HTERT RPE-1 (cell line): ENCODE data around the gene LRP1-AS.

Experiments used
- in situ Hi-C: fragments of 300-500 bp; cut with MboI; formaldehyde crosslinking; loops from 4 replicates; pipeline ENCODE4 v1.14.3; 2020; ENCODE audit warnings: low sequenced_read_pairs

LRP1-AS gene

DNA sequence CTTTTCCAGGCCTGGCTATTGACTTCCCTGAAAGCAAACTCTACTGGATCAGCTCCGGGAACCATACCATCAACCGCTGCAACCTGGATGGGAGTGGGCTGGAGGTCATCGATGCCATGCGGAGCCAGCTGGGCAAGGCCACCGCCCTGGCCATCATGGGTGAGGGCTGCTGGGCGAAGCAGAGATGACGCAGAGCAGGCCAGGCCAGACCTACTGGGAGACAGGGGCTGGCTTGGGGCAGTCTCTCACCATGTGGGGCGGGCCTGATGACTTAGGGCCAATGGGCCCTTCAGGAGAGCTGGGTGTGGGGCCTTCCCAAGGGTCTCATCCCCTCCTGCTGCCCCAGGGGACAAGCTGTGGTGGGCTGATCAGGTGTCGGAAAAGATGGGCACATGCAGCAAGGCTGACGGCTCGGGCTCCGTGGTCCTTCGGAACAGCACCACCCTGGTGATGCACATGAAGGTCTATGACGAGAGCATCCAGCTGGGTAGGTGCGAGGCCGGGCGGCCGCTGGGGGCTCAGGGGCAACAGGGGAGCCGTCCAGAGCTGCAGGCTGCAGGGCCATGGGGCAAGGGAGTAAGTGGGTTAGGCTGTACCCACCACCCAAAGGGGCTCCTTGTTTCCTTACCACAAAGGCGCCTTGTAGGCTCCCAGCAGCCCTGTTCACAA lies 33.0 kb upstream of the LRP1-AS start:
- in situ Hi-C loops, result no loop called here

DNA sequence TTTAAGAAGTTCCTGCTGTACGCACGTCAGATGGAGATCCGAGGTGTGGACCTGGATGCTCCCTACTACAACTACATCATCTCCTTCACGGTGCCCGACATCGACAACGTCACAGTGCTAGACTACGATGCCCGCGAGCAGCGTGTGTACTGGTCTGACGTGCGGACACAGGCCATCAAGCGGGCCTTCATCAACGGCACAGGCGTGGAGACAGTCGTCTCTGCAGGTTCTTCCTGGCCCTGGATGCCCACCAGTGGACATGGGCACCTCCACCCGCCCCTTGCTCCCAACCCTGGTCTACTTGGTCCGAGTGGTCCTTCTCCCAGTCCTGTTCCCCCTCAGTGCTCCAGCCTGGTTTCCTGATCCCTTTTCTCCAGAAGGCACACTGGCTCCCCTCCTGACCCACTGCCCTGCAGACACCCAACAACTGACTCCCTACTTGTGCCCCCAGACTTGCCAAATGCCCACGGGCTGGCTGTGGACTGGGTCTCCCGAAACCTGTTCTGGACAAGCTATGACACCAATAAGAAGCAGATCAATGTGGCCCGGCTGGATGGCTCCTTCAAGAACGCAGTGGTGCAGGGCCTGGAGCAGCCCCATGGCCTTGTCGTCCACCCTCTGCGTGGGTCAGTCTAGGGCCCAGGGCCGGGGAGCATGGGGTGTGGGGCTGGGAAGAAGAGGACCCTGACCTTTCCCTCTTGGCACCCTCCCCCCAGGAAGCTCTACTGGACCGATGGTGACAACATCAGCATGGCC lies 32.1 kb upstream of the LRP1-AS start:
- in situ Hi-C loops, result no loop called here

DNA sequence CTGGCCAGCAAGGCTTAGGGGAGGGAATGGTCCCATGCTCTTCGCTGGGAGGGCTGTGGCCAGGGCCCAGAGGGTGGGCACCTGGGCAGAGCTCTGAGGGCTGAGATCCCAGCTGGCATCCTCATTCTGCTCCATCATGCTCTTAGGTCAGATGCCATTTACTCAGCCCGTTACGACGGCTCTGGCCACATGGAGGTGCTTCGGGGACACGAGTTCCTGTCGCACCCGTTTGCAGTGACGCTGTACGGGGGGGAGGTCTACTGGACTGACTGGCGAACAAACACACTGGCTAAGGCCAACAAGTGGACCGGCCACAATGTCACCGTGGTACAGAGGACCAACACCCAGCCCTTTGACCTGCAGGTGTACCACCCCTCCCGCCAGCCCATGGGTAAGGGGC lies 30.8 kb upstream of the LRP1-AS start:
- in situ Hi-C loops, result no loop called here

DNA sequence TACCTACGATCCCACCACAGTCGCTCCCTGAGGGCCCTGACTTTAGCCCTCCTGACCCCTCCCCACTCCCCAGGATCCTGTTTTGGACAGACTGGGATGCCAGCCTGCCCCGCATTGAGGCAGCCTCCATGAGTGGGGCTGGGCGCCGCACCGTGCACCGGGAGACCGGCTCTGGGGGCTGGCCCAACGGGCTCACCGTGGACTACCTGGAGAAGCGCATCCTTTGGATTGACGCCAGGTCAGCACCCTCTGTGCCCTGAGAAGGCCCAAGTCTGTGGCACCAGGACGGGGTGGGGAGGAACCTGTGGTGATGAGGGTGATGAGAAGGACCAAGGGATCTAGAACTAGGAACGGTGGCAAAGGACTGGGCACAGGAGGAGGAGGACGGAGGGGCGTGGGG lies 29.9 kb upstream of the LRP1-AS start:
- in situ Hi-C loops, result no loop called here

DNA sequence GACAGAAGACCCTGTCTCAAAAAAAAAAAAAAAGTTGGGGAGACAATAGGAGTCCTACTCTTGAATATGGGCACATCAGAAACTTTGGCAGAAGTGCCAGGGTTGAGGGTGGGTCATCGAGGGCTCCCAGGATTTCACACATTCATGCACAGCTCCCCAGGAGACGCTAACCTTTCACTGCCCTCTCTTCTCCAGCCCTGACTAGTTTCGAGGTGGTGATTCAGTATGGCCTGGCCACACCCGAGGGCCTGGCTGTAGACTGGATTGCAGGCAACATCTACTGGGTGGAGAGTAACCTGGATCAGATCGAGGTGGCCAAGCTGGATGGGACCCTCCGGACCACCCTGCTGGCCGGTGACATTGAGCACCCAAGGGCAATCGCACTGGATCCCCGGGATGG lies 29.4 kb upstream of the LRP1-AS start:
- in situ Hi-C loops, result no loop called here

DNA sequence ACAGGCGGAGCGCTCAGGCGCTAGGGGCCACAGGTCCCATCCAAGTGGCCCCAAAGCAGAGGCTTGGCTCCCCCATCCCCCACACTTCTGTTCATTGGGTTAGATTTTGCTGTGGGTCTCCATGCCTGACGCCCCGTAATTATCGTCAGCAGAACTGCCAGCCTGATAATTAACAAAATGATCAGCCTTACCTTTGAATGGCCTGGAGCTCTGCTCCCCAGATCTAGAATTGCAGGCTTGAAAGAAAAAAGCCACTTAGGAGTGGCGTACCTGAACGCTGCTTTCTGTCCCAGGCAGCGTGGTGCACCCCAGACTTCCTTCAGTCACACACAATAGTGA lies 28.7 kb upstream of the LRP1-AS start:
- in situ Hi-C loops, result no loop called here

DNA sequence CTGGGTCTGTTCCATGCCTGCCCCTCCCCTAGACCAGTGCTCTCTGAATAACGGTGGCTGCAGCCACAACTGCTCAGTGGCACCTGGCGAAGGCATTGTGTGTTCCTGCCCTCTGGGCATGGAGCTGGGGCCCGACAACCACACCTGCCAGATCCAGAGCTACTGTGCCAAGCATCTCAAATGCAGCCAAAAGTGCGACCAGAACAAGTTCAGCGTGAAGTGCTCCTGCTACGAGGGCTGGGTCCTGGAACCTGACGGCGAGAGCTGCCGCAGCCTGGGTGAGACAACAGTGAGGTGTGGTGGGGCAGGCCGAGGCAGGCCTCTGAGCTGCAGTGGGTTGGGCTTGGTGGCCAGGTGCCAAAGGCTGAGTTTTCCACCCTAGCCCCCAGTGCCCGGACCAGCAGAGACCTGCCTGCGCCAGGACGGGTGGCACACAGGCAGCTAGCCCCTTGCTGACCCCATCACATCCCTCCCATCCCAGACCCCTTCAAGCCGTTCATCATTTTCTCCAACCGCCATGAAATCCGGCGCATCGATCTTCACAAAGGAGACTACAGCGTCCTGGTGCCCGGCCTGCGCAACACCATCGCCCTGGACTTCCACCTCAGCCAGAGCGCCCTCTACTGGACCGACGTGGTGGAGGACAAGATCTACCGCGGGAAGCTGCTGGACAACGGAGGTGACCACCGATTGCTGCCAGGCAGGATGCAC lies 28.2 kb upstream of the LRP1-AS start:
- in situ Hi-C loops, result no loop called here

DNA sequence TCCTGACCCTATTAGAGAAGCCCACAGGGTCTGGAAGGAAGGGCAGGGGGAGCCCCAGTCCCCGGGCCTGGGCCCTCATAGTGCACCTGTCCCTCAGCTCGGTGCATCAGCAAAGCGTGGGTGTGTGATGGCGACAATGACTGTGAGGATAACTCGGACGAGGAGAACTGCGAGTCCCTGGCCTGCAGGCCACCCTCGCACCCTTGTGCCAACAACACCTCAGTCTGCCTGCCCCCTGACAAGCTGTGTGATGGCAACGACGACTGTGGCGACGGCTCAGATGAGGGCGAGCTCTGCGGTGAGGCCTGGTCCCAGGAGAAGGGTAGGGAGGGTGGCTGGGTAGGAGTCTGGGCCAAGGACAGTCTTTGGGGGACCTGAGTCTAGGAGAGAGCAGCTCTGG lies 26.3 kb upstream of the LRP1-AS start:
- in situ Hi-C loops, result no loop called here

DNA sequence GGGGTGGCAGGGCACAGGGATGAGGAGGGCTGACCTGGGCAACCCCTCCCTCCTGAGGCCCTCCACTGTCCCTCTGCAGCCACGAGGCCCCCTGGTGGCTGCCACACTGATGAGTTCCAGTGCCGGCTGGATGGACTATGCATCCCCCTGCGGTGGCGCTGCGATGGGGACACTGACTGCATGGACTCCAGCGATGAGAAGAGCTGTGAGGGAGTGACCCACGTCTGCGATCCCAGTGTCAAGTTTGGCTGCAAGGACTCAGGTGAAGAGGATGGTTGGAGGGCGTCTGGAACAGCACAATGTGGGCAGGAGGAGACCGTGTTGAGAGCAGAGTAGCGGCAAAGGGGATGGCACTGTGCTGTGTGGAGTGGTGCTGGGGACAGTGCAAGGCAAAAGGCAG lies 25.7 kb upstream of the LRP1-AS start:
- in situ Hi-C loops, result no loop called here

DNA sequence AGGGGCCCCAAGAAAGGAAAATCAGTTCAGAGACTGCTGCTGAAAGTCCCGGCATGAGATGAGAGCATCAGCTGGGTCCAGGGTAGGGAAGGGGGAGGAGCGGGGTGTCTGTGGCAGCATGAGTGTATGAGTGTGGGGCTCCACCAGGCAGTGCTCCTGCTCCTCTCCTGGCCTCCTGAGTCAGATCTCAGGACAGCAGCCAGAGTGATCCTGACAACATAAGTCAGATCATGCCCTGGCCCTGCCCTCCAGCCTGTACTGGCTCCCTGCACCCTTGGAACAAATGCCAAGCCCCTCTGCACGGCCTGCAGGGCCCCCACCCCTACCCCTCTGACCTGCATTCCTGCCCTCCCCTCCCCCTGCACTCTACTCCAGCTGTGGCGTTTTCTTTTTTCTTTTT lies 24.2 kb upstream of the LRP1-AS start:
- in situ Hi-C loops, result no loop called here

DNA sequence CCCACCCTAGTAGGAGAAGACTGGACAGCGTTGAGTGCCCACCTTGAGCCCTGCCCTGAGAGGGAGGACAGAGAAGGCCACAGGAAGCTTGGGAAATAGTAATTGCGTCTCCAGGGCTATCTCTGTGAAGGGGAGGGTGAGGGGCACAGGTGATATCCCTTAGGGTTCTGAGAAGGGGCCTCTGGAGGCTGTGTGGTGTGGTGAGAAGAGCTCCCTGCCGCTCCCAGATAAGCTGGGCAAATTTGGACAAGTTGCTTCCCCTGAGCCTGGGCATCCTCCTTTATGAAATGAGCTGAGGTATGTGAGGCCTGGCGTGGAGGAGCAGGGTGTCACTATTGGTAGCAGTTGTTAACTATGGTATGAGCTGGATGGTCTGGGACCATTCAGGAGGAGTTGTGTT lies 23.5 kb upstream of the LRP1-AS start:
- in situ Hi-C loops, result no loop called here

DNA sequence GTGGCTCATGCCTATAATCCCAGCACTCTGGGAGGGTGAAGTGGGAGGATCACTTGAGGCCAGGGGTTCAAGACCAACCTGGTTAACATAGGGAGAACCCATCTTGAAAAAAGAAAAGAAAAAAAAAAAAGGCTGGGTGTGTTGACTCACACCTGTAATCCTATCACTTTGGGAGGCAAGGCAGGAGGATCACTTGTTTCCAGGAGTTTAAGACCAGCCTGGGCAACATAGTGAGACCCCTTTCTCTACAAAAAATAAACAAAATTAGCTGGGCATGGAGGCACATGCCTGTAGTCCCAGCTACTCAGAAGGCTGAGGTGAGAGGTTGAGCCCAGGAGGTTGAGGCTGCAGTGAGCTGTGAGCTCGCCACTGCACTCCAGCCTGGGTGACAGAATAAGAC lies 23.0 kb upstream of the LRP1-AS start:
- in situ Hi-C loops, result no loop called here

DNA sequence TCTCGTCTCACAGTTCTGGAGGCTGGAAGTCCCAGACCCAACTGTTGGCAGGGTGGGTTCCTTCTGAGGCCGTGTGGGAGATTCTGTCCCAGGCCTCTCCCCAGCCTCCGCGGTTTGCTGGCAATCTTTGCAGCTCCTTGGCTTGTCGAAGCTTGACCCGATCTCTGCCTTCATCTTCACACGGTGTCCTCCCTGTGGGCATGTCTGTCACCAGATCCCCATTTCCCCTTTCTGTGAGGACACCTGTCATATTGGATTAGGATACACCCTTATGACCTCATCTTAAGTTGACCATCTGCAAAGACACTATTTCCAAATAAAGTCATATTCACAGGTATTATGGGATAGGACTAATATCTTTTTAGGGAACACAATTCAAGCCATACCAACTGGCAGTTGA lies 22.6 kb upstream of the LRP1-AS start:
- in situ Hi-C loops, result no loop called here

DNA sequence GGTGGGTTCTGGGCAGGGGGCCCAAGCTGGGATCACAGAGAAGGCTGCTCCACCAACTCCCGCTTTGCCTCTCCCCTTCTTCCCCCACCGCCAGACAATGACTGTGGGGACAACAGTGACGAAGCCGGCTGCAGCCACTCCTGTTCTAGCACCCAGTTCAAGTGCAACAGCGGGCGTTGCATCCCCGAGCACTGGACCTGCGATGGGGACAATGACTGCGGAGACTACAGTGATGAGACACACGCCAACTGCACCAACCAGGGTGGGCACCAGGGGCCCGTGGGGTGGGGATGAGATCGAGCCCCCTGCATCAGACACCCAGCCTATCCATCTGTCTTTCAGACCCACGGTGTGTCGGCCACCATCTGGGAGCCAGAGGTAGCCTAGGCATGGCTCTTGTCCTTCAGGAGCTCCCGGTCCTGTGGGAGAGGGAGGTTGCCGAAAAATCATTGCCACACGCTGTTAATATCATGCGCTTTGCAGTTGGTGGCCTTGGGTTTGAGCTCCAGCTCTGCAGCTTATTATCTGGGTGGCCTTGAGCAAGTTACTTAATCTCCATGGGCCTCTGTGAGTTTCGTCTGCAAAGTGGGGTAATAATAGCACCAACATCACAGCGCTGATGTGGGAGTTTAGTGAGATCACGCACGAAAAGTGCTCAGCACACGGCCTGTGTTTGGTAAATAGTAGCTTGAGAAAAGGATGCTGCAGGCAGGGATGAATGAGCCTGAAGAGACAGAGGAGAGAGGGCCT lies 21.8 kb upstream of the LRP1-AS start:
- in situ Hi-C loops, result no loop called here

DNA sequence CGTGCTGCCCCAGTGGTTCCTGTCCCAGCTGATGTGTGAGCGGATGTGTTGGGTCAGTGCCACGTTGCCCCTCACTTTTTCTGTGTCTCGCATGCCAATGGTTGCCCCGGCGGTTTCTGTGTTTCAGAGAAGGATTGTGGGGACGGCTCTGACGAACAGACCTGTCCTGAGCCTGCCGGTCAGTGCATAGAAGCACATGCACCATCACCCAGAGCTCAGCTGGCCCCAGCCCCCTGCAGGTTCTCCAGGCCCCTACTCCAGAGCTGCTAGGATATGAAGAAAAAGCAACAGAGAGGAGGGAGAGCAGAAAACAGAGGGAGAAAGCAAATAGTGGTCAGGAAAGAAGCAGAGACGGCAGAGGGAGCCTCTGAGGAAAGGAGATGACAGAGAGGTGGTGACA lies 20.6 kb upstream of the LRP1-AS start:
- in situ Hi-C loops, result no loop called here

DNA sequence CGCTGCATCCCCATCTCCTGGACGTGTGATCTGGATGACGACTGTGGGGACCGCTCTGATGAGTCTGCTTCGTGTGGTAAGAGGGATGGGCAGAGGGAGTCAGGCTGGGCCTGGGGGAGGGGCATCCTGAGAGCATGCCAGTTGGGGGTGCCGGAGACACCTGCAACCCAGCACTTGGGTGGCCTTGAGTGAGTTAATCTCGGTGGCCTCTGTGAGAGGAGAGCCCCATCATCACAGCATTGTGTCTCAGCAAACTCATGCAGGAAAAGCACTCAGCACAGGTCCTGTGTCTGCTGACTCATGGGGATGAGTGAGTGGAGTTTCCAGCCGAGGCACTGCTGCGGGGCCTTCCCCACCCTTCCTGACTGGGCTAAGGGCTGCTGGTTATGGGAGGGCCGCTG lies 19.6 kb upstream of the LRP1-AS start:
- in situ Hi-C loops, result no loop called here

DNA sequence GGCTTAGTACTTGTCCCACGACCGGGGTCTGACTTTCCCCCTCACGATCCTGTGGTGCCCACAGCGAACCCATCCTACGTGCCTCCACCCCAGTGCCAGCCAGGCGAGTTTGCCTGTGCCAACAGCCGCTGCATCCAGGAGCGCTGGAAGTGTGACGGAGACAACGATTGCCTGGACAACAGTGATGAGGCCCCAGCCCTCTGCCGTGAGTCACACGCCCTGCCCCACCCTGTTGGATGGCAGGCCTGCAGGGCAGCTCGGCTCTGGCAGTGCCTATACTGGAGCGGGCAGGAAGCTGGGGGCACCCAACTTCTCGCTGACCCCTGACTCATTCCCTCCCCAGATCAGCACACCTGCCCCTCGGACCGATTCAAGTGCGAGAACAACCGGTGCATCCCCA lies 18.3 kb upstream of the LRP1-AS start:
- in situ Hi-C loops, result no loop called here

DNA sequence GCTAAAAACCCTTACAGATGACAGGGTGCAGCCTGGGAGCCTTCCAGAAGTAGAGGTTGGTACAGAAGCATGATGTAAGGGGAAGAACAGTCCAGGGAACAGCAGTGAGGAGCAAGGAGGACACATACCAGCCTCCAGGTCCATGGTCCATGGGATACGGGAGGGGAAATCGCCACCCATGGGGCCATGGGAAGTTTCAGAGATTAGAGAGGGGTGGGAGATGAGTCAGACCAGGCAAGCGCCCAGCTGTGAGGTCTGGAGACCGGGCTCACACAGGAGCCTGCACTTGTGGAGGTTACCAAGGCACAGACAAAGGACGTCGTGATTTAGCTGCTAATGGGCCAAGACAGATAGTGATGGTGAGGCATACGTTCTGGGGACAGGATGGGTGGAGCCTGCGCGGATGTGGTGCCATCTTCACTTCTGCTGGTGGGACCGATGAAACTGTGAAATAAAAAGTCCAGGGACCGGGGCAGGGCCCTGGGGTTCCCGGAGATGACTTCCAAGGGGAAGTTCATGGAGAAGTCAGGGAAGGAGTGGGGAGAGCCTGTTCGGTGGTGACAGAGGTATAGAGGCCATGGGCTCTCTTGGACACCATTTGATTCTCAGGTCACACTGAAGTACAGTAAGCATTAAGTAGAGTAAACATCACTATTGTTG lies 17.7 kb upstream of the LRP1-AS start:
- in situ Hi-C loops, result no loop called here

DNA sequence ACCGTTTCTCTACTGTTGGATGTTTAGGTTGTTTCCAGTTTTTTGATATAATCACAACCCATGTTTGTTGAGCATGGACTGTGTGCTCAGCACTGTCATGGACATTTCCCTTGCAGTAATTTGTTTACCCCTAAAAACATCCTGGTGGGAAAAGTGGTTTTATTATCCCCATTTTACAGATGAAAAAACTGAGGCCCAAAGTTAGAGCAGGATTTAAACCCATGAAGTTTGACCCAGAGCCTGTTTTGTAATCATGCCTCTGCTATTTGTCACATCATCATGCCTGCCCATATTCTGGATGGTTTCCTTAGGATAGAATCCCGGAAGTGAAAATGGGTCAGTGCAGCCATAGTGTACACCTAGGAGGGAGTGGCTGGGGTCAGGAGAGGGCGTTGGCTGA lies 17.0 kb upstream of the LRP1-AS start:
- in situ Hi-C loops, result no loop called here

DNA sequence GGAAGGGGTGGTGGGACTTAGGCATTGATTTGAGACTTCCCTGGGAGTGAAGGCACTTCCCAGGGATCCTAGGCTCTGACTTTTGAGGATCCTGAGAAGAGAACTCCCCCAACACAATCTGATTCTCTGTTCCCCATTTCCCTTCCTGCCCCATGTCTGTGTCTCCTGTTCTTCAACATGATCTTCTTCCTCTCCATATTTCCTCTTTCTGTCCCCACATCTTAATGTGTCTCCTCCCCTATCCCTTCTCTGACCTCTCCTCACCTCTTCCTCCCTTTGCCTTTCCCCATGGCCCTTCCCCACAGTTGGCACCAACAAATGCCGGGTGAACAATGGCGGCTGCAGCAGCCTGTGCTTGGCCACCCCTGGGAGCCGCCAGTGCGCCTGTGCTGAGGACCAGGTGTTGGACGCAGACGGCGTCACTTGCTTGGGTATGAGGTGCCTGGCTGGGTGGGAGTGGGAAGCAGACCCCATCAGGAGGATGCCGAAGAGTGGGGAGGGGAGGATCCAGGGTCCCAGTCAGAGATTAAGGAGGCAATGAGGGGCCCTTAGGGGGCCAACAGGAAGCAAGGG lies 15.2 kb upstream of the LRP1-AS start:
- in situ Hi-C loops, result no loop called here

DNA sequence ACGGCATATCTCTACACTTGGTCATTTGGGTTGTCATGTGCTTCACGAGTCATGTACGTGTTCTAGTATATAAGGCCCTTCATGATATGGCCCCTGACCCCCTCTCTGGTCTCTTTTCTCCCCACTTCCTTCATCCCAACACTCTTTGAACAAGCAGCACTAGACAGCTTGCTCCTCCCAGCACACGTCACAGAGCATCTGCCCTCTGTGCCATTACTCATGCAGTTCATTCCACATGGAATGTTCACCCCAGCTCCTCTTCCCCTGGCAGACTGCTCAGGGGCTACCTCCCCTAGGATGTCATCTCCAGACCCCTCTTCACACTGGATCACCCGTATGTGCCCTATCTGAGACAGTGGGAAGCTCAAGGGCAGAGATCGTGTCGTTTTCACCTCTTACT lies 14.1 kb upstream of the LRP1-AS start:
- in situ Hi-C loops, result no loop called here
